NCI-H128 (cell line): ENCODE measurements around the gene NEGR1.

Source experiments
- DNase-seq: peaks from one replicate; lab custom pipeline; 2025; ENCODE audit not compliant: unreplicated experiment; lab: John Stamatoyannopoulos, UW

The NEGR1 gene

GRCh38 chr1:71414179-71414578, 868.2 kb downstream of the NEGR1 start:
- DNase-seq: no peak

- no peak for DNase-seq
Observed at GRCh38 chr1:71413441-71414175, 868.7 kb downstream of the NEGR1 start.

- no peak for DNase-seq
Observed at GRCh38 chr1:71400050-71400449, 882.3 kb downstream of the NEGR1 start.

- no peak for DNase-seq
Observed at GRCh38 chr1:71399594-71399993, 882.7 kb downstream of the NEGR1 start.

- DNase-seq: no peak
Observed at GRCh38 chr1:71393301-71393700, 889.0 kb downstream of the NEGR1 start.

GRCh38 chr1:71390518-71390917, 891.8 kb downstream of the NEGR1 start:
- DNase-seq: no peak

GRCh38 chr1:71377886-71378285, 904.5 kb downstream of the NEGR1 start:
- DNase-seq: no peak

GRCh38 chr1:71372496-71372895, 909.8 kb downstream of the NEGR1 start:
- DNase-seq: no peak

- DNase-seq: no peak
Observed at GRCh38 chr1:71371581-71371980, 910.8 kb downstream of the NEGR1 start.

GRCh38 chr1:71364236-71364635, 918.1 kb downstream of the NEGR1 start:
- DNase-seq: no peak

- DNase-seq: no peak
Observed at GRCh38 chr1:71362691-71363090, 919.6 kb downstream of the NEGR1 start.

GRCh38 chr1:71362076-71362475, 920.3 kb downstream of the NEGR1 start:
- DNase-seq: no peak

GRCh38 chr1:71357708-71358107, 924.6 kb downstream of the NEGR1 start:
- DNase-seq: no peak

- DNase-seq: no peak
Observed at GRCh38 chr1:71351438-71351837, 930.9 kb downstream of the NEGR1 start.

GRCh38 chr1:71350805-71351204, 931.5 kb downstream of the NEGR1 start:
- no peak for DNase-seq

- DNase-seq: no peak
Observed at GRCh38 chr1:71350330-71350729, 932.0 kb downstream of the NEGR1 start.
